HEK293 (cell line): ENCODE measurements around the gene MRPL17.

Source experiments
- CTCF ChIA-PET: fragments of 350-600 bp; formaldehyde crosslinking; extraction: SDS; loops from one replicate; lab custom pipeline; 2021; ENCODE audit warnings: antibody characterized with exemption; lab: Yijun Ruan, JAX
- POLR2A ChIA-PET: fragments of 300-600 bp; formaldehyde crosslinking; extraction: SDS; loops from one replicate; lab custom pipeline; 2020; ENCODE audit warnings: antibody characterized with exemption, inconsistent platforms; lab: Yijun Ruan, JAX
- H3K27ac ChIP-seq: fragments of 200-500 bp; sonication (Bioruptor generic); 2 replicates; pipeline ENCODE4 v1.5.1; 2014; ENCODE audit warnings: low read depth, low read length, control low read depth, inconsistent platforms; ENCODE audit errors: extremely low read depth
- H3K36me3 ChIP-seq, 2 experiments: fragments of 200-500 bp in 1 of 2; sonication (Bioruptor generic) in 1 of 2; 1 replicate in 1 of 2; 2 replicates in 1 of 2; pipeline ENCODE4 v1.5.1; 2014 to 2017; ENCODE audit warnings: inconsistent platforms in 2 of 2, low read length in 2 of 2; ENCODE audit not compliant: control insufficient read depth in 2 of 2, insufficient read depth in 1 of 2
- H3K4me1 ChIP-seq: fragments of 200-500 bp; sonication (Bioruptor generic); 2 replicates; pipeline ENCODE4 v1.5.1; 2014; ENCODE audit warnings: mild to moderate bottlenecking, low read length, inconsistent platforms; ENCODE audit not compliant: control insufficient read depth, insufficient read depth
- H3K4me3 ChIP-seq: 2 replicates; pipeline ENCODE4 v1.5.1; 2011; ENCODE audit warnings: low read depth, mild to moderate bottlenecking, control low read depth, low read length, moderate library complexity
- H3K9me3 ChIP-seq: fragments of 200-500 bp; sonication (Bioruptor generic); 2 replicates; pipeline ENCODE4 v1.5.1; 2014; ENCODE audit warnings: low read depth, low read length, inconsistent platforms; ENCODE audit not compliant: control insufficient read depth, insufficient read depth
- HIC1 ChIP-seq: fragments of 450-650 bp; formaldehyde crosslinking; IDR thresholded peaks from 2 replicates; pipeline ENCODE4 v1.5.1; 2016; ENCODE audit warnings: missing biosample characterization, missing genetic modification characterization
- KLF1 ChIP-seq: fragments of 450-650 bp; formaldehyde crosslinking; IDR thresholded peaks from 2 replicates; pipeline ENCODE4 v1.5.1; 2016; ENCODE audit warnings: missing biosample characterization, missing genetic modification characterization
- MYNN ChIP-seq: fragments of 450-650 bp; formaldehyde crosslinking; IDR thresholded peaks from 2 replicates; pipeline ENCODE4 v1.5.1; 2016; ENCODE audit warnings: missing biosample characterization, missing genetic modification characterization, borderline replicate concordance
- OVOL3 ChIP-seq: fragments of 450-650 bp; formaldehyde crosslinking; IDR thresholded peaks from 2 replicates; pipeline ENCODE4 v1.5.1; 2016; ENCODE audit warnings: missing biosample characterization, missing genetic modification characterization
- RBAK ChIP-seq: fragments of 450-650 bp; formaldehyde crosslinking; IDR thresholded peaks from 2 replicates; pipeline ENCODE4 v1.5.1; 2016; ENCODE audit warnings: missing biosample characterization, missing genetic modification characterization
- SCRT2 ChIP-seq: fragments of 450-650 bp; formaldehyde crosslinking; IDR thresholded peaks from 2 replicates; pipeline ENCODE4 v1.5.1; 2016; ENCODE audit warnings: missing biosample characterization, missing genetic modification characterization
- SETDB1 ChIP-seq: IDR thresholded peaks from one replicate; pipeline ENCODE4 v1.6.1; 2017; ENCODE audit warnings: mild to moderate bottlenecking, low read length, moderate library complexity, mixed read lengths; ENCODE audit not compliant: insufficient read length
- TCF7L2 ChIP-seq: IDR thresholded peaks from 2 replicates; pipeline ENCODE4 v1.6.1; 2011; ENCODE audit warnings: low read depth, mild to moderate bottlenecking, inconsistent platforms, low read length, moderate library complexity, borderline replicate concordance
- TSHZ1 ChIP-seq: fragments of 450-650 bp; formaldehyde crosslinking; IDR thresholded peaks from 2 replicates; pipeline ENCODE4 v1.5.1; 2016; ENCODE audit warnings: missing biosample characterization, missing genetic modification characterization, borderline replicate concordance
- WT1 ChIP-seq: fragments of 450-650 bp; formaldehyde crosslinking; IDR thresholded peaks from 2 replicates; pipeline ENCODE4 v1.5.1; 2016; ENCODE audit warnings: missing biosample characterization, missing genetic modification characterization
- ZIC2 ChIP-seq: fragments of 450-650 bp; formaldehyde crosslinking; IDR thresholded peaks from 2 replicates; pipeline ENCODE4 v1.5.1; 2016; ENCODE audit warnings: missing biosample characterization, missing genetic modification characterization
- ZNF133 ChIP-seq: fragments of 450-650 bp; formaldehyde crosslinking; IDR thresholded peaks from 2 replicates; pipeline ENCODE4 v1.5.1; 2016; ENCODE audit warnings: missing biosample characterization, missing genetic modification characterization
- ZNF146 ChIP-seq: fragments of 450-650 bp; formaldehyde crosslinking; IDR thresholded peaks from 2 replicates; pipeline ENCODE4 v1.5.1; 2016; ENCODE audit warnings: missing biosample characterization, missing genetic modification characterization
- ZNF148 ChIP-seq: fragments of 450-650 bp; formaldehyde crosslinking; IDR thresholded peaks from 2 replicates; pipeline ENCODE4 v1.5.0; 2017; ENCODE audit warnings: missing biosample characterization, missing genetic modification characterization, borderline replicate concordance
- ZNF19 ChIP-seq: fragments of 450-650 bp; formaldehyde crosslinking; IDR thresholded peaks from 2 replicates; pipeline ENCODE4; 2016; ENCODE audit warnings: missing biosample characterization, missing genetic modification characterization, low read depth
- ZNF23 ChIP-seq: fragments of 450-650 bp; formaldehyde crosslinking; IDR thresholded peaks from 2 replicates; pipeline ENCODE4 v1.5.1; 2016; ENCODE audit warnings: missing biosample characterization, missing genetic modification characterization, borderline replicate concordance
- ZNF280C ChIP-seq: fragments of 450-650 bp; formaldehyde crosslinking; IDR thresholded peaks from 2 replicates; pipeline ENCODE4 v1.5.1; 2016; ENCODE audit warnings: missing biosample characterization, missing genetic modification characterization
- ZNF449 ChIP-seq: fragments of 450-650 bp; formaldehyde crosslinking; IDR thresholded peaks from 2 replicates; pipeline ENCODE4 v1.5.1; 2017; ENCODE audit warnings: missing biosample characterization, mild to moderate bottlenecking, missing genetic modification characterization, moderate library complexity
- ZNF600 ChIP-seq: fragments of 450-650 bp; formaldehyde crosslinking; IDR thresholded peaks from 2 replicates; pipeline ENCODE4 v1.5.1; 2016; ENCODE audit warnings: missing biosample characterization, missing genetic modification characterization
- ZNF768 ChIP-seq: fragments of 450-650 bp; formaldehyde crosslinking; IDR thresholded peaks from 2 replicates; pipeline ENCODE4 v1.5.1; 2018; ENCODE audit warnings: missing biosample characterization, mild to moderate bottlenecking, missing genetic modification characterization
- ZNF776 ChIP-seq: fragments of 450-650 bp; formaldehyde crosslinking; IDR thresholded peaks from 2 replicates; pipeline ENCODE4 v1.5.0; 2017; ENCODE audit warnings: missing biosample characterization, missing genetic modification characterization, borderline replicate concordance
- ZNF777 ChIP-seq: fragments of 450-650 bp; formaldehyde crosslinking; IDR thresholded peaks from 2 replicates; pipeline ENCODE4 v1.5.1; 2017; ENCODE audit warnings: missing biosample characterization, missing genetic modification characterization, borderline replicate concordance
- ZXDB ChIP-seq: fragments of 450-650 bp; formaldehyde crosslinking; IDR thresholded peaks from 2 replicates; pipeline ENCODE4 v1.5.1; 2016; ENCODE audit warnings: missing biosample characterization, missing genetic modification characterization

Gene MRPL17

GRCh38 chr11:6695377-6695776 lies 12.2 kb upstream of the MRPL17 start:
- ChIA-PET CTCF (interaction anchor here (1.2 to 5.3 kb wide), 2 partner anchors 12 to 164 kb away, joined by 3 to 17 read pairs; partner anchors contain the start of gene MRPL17), POLR2A (interaction anchor here (0.6 kb wide), 1 partner anchor 12 kb away, joined by 5 read pairs; the partner anchor contains the start of gene MRPL17)
- no peaks in the 10 kb centered on the region for H3K4me1 ChIP-seq
- no peak overlapping the region for H3K4me3 ChIP-seq
- H3K9me3 ChIP-seq = no peaks in the 10 kb centered on the region
- H3K36me3 ChIP-seq = no peaks in the 10 kb centered on the region
- no peak for TF ChIP-seq TSHZ1 (tag by site-specific recombination)
- TF ChIP-seq SETDB1 = no peak
- no peak for TF ChIP-seq ZNF23 (tag by site-specific recombination)
- TF ChIP-seq HIC1 (tag by site-specific recombination) = no peak
- no peak for TF ChIP-seq TCF7L2
- no peak for TF ChIP-seq WT1
- no peak for TF ChIP-seq ZNF19 (tag by site-specific recombination)
- TF ChIP-seq ZNF146 (tag by site-specific recombination) = no peak
- no peak for TF ChIP-seq ZNF768
- no peak for TF ChIP-seq ZNF280C (tag by site-specific recombination)
- TF ChIP-seq ZNF148 (tag by site-specific recombination) = no peak
- no peak overlapping the region for H3K27ac ChIP-seq

- Histone ChIP-seq H3K4me1 (no peaks in the 10 kb centered on the region), H3K9me3 (no peaks in the 10 kb centered on the region), H3K36me3 (no peaks in the 10 kb centered on the region), H3K4me3 (no peak overlapping the region), H3K27ac (no peak overlapping the region)
- TF ChIP-seq ZNF449 (tag by site-specific recombination) (no peak), RBAK (no peak), ZNF776 (tag by site-specific recombination) (no peak), SCRT2 (tag by site-specific recombination) (no peak), MYNN (no peak), ZIC2 (no peak), ZNF133 (tag by site-specific recombination) (no peak), ZNF777 (no peak), ZXDB (no peak), ZNF600 (tag by site-specific recombination) (no peak), SETDB1 (no peak), KLF1 (no peak), OVOL3 (tag by site-specific recombination) (no peak)
- ChIA-PET CTCF (interaction anchor here (0.5 to 5.3 kb wide), 4 partner anchors 10 to 270 kb away, joined by 3 to 17 read pairs (median 3); partner anchors contain the start of gene MRPL17), POLR2A (interaction anchor here (0.9 kb wide), 1 partner anchor 11 kb away, joined by 3 read pairs; the partner anchor contains the start of gene MRPL17)
These were observed 11.0 kb upstream of the MRPL17 start for GRCh38 chr11:6694229-6694535.
